ENCODE results near the gene FREM2. TPM values are rescaled to one million over a fixed set of nuclear protein-coding genes. Genes with fewer than 3 reads are reported as not detected.
A peak's percentile ranks its signal among the peaks of the same experiment; 100 is the strongest.

Gene FREM2
- polyA plus RNA-seq, 1 donor from 2014 or later, result not detected

DNA sequence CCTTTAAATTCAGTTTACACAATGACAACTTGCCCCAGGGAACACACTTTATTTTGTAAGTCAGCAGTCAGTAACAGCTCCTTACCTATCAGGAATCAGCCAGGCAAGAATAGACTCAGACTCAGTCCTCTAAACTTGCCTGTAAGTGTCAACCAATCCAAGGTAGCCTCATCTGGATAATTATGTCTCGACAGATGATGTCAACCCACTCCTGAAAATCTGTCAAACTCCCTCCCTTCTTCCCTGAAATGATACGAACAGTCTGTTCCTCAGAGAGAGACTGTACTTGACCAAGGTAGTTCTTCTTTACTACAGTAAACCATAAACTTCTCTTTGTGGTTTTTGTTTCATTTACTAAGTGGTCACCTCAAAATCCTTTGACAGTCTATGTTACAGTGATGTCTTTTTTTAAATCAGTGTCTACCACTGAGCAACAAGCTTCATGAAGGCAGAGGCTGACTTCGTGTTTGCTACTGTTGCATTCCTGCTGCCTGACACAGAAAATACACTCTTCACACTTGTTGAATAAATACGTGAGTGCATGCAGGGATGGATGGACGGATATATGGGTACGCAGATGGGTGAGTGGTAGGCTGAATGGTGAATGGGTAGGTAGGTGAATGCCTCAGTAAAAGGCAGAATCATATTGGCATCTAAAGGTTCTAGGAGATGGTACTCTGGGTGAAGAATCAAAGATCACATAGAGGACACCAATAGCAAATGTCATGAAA is 17.5 kb upstream of the FREM2 start:
- no peaks in the 10 kb centered on the region for H3K4me1 Mint-ChIP-seq
- H3K9me3 Mint-ChIP-seq, result peaks cover 0 to 2% (median 0%) of the 10 kb centered on the region in 3 donors
- H3K27ac Mint-ChIP-seq, result no peak overlapping the region
- H3K27me3 Mint-ChIP-seq, result peaks cover 2% of the 10 kb centered on the region
- H3K36me3 Mint-ChIP-seq, result no peaks in the 10 kb centered on the region
- H3K4me3 Mint-ChIP-seq, result no peak overlapping the region

DNA sequence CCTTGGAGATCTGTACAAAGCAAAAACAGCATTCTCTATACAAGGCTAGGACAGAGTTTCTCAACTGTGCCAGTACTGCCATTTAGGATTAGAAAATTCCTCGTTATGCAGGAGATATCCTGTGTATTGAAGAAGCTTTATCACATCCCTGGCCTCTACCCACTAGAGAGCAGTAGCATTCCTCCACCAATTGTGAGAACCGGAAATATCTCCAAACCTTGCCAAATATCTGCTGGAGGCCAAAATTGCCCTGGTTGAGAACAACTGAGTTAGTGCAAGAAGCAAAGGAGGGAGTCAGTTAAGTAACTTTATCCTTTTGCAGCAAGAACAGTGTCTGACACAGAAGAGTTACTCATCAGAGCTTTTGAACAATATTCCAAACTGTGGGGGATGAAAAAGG is 16.2 kb upstream of the FREM2 start:
- Mint-ChIP-seq H3K27ac (no peak overlapping the region), H3K36me3 (no peaks in the 10 kb centered on the region), H3K27me3 (peaks cover 2% of the 10 kb centered on the region), H3K4me3 (no peak overlapping the region), H3K4me1 (no peaks in the 10 kb centered on the region), H3K9me3 (peaks cover 0 to 2% (median 0%) of the 10 kb centered on the region in 3 donors)

DNA sequence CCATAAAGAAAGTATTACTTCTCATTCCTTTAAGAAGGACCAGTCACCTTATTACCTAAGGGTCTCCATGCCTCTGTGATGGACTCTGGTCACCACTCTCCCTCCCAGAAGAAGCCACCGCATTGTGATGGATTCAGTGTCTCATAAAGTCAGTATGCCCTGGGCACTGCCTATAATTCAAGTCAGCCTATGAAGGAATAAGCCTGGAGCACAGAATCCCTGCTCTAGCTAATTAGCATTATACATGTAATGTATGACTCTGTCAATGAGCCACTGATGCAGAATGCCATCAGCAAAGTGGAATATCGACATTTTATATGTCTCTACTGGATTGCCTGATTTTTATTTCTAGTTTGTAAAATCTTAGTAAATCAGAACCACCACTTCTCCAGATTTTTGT is 14.9 kb upstream of the FREM2 start:
- no peak overlapping the region for H3K27ac Mint-ChIP-seq
- no peak overlapping the region for H3K4me3 Mint-ChIP-seq
- peaks cover 0 to 2% (median 0%) of the 10 kb centered on the region in 3 donors for H3K9me3 Mint-ChIP-seq
- H3K27me3 Mint-ChIP-seq, result peaks cover 2% of the 10 kb centered on the region
- H3K36me3 Mint-ChIP-seq, result no peaks in the 10 kb centered on the region
- no peaks in the 10 kb centered on the region for H3K4me1 Mint-ChIP-seq

DNA sequence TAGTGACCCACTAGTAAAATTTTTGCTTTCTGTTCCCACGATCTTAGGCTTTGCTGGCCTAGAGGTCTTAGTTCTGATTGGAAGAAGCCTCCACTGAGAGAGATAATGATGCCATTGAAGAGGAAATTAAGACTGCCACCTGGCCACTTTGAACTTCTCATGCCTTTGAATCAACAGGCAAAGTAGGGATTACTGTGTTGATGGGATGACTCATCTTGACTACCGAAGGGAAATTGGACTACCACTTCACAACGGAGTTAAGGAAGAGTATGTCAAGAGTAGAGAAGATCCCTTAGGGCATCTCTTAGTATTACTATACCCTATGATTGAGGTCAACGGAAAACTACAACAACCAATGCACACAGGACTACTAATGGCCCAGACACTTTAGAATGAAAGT is 12.7 kb upstream of the FREM2 start:
- peaks cover 2% of the 10 kb centered on the region for H3K27me3 Mint-ChIP-seq
- no peak overlapping the region for H3K4me3 Mint-ChIP-seq
- H3K9me3 Mint-ChIP-seq, result peaks cover 0 to 2% (median 0%) of the 10 kb centered on the region in 3 donors
- no peak overlapping the region for H3K27ac Mint-ChIP-seq
- no peaks in the 10 kb centered on the region for H3K4me1 Mint-ChIP-seq
- H3K36me3 Mint-ChIP-seq, result no peaks in the 10 kb centered on the region

DNA sequence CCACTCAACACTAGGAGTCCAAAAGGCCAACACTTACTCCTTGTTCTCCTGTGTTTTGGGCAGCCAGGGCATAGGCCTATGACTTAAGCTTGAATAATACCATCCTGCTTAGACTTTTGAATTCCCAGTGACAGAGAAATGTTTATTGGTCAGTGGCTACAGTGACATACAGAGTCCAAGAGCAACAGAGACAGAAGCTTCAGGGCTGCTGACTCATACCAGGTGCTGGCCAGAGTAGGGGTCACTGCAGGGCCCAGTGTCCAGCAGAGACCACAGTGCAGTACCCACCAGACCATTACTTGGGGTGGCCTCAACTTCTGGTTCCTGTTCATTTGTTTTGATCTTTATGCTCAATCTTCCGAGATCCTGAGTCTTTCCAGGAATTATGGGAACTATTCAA is 6.0 kb upstream of the FREM2 start:
- Mint-ChIP-seq H3K27me3 (peaks cover 4% of the 10 kb centered on the region), H3K27ac (no peak overlapping the region), H3K9me3 (peaks cover 0 to 1% (median 0%) of the 10 kb centered on the region in 3 donors), H3K4me1 (no peaks in the 10 kb centered on the region), H3K4me3 (no peak overlapping the region), H3K36me3 (no peaks in the 10 kb centered on the region)

DNA sequence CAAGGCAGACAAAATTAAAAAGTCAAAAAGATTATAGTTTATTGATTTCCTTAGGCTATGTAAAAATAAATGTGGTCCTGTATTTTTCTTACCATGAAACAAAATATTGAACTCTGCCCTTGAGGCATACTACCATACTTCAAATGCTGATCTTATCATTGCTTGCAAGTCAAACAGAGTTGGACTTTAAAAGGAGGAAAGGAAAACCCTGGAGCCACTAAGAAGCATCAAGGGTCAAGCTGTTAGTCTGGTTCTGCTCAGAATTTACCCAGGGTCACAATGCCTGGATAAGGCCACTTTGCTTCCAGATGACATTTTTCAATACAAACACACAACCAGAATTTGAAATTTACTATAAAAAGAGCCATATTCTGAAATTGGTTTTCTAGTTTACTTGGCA is 2.2 kb upstream of the FREM2 start:
- H3K9me3 Mint-ChIP-seq, result peaks cover 0 to 3% (median 0%) of the 10 kb centered on the region in 3 donors
- no peak overlapping the region for H3K4me3 Mint-ChIP-seq
- H3K27me3 Mint-ChIP-seq, result peaks cover 16% of the 10 kb centered on the region
- peaks cover 0 to 5% (median 0%) of the 10 kb centered on the region in 3 donors for H3K4me1 Mint-ChIP-seq
- H3K27ac Mint-ChIP-seq, result no peak overlapping the region
- no peaks in the 10 kb centered on the region for H3K36me3 Mint-ChIP-seq

DNA sequence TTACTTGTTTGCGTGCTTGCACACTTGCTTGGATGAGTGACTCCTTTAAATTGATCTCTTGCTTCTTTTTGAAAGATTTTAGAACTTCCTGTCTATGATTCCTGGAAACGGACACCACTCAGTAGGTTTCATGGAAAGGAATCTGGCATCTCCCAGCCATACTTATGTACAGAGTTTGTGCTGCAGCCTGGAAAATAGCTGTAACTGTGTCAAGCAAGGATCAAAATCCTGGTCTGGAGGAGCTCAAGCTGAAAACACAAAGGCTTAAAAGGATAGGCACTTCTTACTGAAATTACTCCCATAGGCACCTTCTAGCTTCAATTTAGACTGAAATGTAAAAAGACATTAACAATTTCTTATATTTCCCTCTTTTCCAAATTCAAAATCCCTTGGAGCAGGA is 1.4 kb upstream of the FREM2 start:
- Mint-ChIP-seq H3K36me3 (no peaks in the 10 kb centered on the region), H3K27ac (no peak overlapping the region), H3K27me3 (peaks cover 16% of the 10 kb centered on the region), H3K4me3 (no peak overlapping the region), H3K9me3 (peaks cover 0 to 3% (median 0%) of the 10 kb centered on the region in 3 donors), H3K4me1 (peaks cover 0 to 5% (median 0%) of the 10 kb centered on the region in 3 donors)

DNA sequence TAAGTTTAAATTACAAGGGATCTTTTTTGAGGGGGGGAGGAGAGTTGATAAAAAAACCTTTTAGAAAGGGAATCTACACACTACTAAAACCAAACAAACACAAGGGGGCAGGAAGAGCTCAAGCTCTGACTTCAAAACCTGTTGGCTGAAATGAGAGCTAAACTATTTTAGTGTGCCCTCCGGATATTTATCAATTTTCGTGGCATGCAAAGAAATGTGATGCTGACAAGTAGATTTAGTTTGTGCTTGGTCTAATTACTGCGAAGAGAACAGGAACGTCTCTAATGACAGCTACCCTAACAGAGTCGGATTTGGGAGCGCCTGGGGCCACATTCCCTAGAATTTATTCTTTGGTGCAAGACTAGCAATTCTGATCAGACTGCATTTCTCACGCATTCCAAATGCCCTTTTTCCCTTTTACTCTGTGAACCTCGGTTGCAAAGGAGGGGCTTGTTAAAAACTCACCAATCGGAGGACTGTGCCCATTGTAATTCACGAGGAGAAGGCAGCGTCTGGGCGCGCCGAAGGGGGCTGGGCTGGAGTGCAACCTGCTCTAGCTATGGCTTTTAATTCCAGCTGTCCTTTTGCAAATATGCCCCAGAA is 802 bp upstream of the FREM2 start:
- Mint-ChIP-seq H3K36me3 (no peaks in the 10 kb centered on the region), H3K9me3 (peaks cover 0 to 3% (median 0%) of the 10 kb centered on the region in 3 donors), H3K4me1 (peaks cover 0 to 5% (median 0%) of the 10 kb centered on the region in 3 donors), H3K27me3 (peaks cover 16% of the 10 kb centered on the region), H3K4me3 (peak overlapping the region in 1 of 4 donors; percentile 28), H3K27ac (no peak overlapping the region)

DNA sequence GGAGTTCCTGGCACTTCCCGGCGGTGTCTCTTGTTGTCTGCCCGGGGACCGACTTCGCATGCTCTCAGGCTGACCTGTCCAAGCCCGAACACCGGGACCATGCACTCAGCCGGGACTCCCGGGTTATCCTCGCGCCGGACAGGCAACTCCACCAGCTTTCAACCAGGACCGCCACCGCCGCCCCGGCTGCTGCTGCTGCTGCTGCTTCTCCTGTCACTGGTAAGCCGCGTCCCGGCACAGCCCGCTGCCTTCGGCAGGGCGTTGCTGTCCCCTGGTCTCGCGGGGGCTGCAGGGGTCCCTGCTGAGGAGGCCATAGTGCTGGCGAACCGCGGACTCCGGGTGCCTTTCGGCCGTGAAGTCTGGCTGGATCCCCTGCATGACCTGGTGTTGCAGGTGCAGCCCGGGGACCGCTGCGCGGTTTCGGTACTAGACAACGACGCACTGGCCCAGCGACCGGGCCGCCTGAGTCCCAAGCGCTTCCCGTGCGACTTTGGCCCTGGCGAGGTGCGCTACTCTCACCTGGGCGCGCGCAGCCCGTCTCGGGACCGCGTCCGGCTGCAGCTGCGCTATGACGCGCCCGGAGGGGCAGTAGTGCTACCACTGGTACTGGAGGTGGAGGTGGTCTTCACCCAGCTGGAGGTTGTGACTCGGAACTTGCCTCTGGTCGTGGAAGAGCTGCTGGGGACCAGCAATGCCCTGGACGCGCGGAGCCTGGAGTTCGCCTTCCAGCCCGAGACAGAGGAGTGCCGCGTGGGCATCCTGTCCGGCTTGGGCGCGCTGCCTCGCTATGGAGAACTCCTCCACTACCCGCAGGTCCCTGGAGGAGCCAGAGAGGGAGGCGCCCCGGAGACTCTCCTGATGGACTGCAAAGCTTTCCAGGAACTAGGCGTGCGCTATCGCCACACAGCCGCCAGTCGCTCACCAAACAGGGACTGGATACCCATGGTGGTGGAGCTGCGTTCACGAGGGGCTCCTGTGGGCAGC is 661 bp downstream of the FREM2 start:
- H3K4me3 Mint-ChIP-seq, result no peak overlapping the region
- no peak overlapping the region for H3K27ac Mint-ChIP-seq
- peaks cover 0 to 3% (median 0%) of the 10 kb centered on the region in 3 donors for H3K9me3 Mint-ChIP-seq
- peaks cover 16% of the 10 kb centered on the region for H3K27me3 Mint-ChIP-seq
- H3K4me1 Mint-ChIP-seq, result peaks cover 0 to 5% (median 0%) of the 10 kb centered on the region in 3 donors
- no peaks in the 10 kb centered on the region for H3K36me3 Mint-ChIP-seq

DNA sequence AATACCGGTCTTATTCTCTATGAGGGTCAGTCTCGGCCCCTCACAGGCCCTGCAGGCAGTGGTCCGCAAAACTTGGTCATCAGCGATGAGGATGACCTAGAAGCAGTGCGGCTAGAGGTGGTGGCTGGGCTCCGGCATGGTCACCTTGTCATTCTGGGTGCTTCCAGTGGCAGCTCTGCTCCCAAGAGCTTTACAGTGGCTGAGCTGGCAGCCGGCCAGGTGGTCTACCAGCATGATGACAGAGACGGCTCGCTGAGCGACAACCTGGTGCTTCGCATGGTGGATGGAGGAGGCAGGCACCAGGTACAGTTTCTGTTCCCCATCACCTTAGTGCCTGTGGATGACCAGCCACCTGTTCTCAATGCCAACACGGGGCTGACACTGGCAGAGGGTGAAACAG is 1.8 kb downstream of the FREM2 start:
- Mint-ChIP-seq H3K4me1 (peaks cover 0 to 5% (median 0%) of the 10 kb centered on the region in 3 donors), H3K9me3 (peaks cover 0 to 3% (median 0%) of the 10 kb centered on the region in 3 donors), H3K36me3 (no peaks in the 10 kb centered on the region), H3K27ac (no peak overlapping the region), H3K4me3 (no peak overlapping the region), H3K27me3 (peaks cover 16% of the 10 kb centered on the region)

DNA sequence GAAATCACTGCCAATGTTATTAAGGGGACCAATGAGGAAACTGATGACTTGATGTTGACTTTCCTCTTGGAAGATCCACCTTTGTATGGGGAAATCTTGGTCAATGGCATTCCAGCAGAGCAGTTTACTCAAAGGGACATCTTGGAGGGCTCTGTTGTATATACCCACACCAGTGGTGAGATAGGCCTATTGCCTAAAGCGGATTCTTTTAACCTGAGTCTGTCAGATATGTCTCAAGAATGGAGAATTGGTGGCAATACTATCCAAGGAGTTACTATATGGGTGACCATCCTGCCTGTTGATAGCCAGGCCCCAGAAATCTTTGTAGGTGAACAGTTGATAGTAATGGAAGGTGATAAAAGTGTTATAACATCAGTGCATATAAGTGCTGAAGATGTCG is 3.4 kb downstream of the FREM2 start:
- H3K4me3 Mint-ChIP-seq, result no peak overlapping the region
- no peak overlapping the region for H3K27ac Mint-ChIP-seq
- no peaks in the 10 kb centered on the region for H3K36me3 Mint-ChIP-seq
- H3K9me3 Mint-ChIP-seq, result peaks cover 0 to 3% (median 0%) of the 10 kb centered on the region in 3 donors
- H3K27me3 Mint-ChIP-seq, result peaks cover 16% of the 10 kb centered on the region
- H3K4me1 Mint-ChIP-seq, result peaks cover 0 to 5% (median 0%) of the 10 kb centered on the region in 3 donors

DNA sequence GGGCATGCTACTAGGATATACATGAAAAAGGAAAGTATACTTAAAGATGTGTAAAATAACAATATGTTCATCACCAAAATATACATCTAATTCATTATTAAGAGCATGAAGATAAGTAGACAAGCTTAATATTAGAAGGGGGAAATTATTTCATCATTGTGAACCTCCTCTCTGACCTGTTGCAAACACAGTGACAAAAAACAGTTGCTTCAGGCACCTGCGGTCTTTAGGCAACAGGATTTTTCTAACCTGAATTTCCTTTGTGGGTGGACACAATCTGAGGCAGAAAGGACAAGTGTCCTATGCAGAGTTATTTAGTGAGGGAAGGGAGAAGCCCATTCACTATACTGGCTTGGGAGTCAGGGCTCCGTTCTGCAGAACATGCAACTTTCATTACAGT is 6.3 kb downstream of the FREM2 start:
- no peaks in the 10 kb centered on the region for H3K9me3 Mint-ChIP-seq
- no peaks in the 10 kb centered on the region for H3K36me3 Mint-ChIP-seq
- H3K4me3 Mint-ChIP-seq, result no peak overlapping the region
- H3K4me1 Mint-ChIP-seq, result no peaks in the 10 kb centered on the region
- H3K27ac Mint-ChIP-seq, result no peak overlapping the region
- peaks cover 7% of the 10 kb centered on the region for H3K27me3 Mint-ChIP-seq

DNA sequence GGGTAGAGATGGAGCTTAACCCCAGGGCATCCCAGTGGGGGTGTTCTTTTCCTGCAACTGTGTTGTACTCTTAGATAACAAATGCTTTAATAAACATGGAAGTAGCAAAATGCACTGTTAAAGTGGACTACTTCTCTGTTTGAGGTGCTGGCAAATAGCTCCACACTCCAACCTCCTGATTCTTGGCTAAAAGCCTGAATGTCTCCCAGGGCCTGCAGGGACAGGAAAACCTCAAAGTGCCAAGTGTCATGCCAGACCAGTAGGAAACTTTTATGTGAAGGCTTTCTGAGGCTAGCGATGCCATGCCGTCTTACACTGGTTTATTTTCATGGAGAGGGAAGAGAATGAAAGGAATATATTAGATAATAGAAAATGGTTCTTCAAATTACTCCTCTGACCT is 6.8 kb downstream of the FREM2 start:
- H3K27me3 Mint-ChIP-seq, result peaks cover 4% of the 10 kb centered on the region
- H3K27ac Mint-ChIP-seq, result no peak overlapping the region
- no peaks in the 10 kb centered on the region for H3K9me3 Mint-ChIP-seq
- H3K4me3 Mint-ChIP-seq, result no peak overlapping the region
- H3K4me1 Mint-ChIP-seq, result no peaks in the 10 kb centered on the region
- H3K36me3 Mint-ChIP-seq, result no peaks in the 10 kb centered on the region

DNA sequence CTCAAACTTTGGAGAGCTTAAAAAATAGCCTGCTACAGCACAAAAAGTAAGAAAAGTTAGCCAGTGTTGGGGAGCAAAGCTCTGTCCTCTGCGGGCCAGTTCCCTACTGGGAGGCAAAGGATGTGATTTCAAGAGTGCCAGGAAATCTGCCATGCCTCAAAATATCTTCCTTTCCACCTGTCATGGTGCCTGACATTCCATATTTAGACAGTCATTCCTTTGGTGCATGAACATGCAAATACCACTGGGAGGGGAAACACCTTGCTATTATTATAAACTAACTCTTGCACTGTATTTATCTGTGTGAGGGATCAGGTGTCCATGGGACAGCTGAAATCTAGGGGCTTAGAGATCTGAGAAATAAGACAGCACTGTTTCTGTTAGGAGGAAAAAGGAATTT is 10.3 kb downstream of the FREM2 start:
- no peak overlapping the region for H3K27ac Mint-ChIP-seq
- no peaks in the 10 kb centered on the region for H3K9me3 Mint-ChIP-seq
- no peaks in the 10 kb centered on the region for H3K36me3 Mint-ChIP-seq
- no peak overlapping the region for H3K4me3 Mint-ChIP-seq
- H3K4me1 Mint-ChIP-seq, result no peaks in the 10 kb centered on the region
- H3K27me3 Mint-ChIP-seq, result peaks cover 2% of the 10 kb centered on the region

All from IgD-negative memory B cell (primary cell).